ENCODE results near the gene KISS1R.

The KISS1R gene

GRCh38 chr19:871446-872265 lies 45.5 kb upstream of the KISS1R start:
- H3K4me3 ChIP-seq (ENCODE audit: low read length): no peak overlapping the region
- DNase-seq (ENCODE audit: low read depth): no peak
- TF ChIP-seq, protein P1, sequence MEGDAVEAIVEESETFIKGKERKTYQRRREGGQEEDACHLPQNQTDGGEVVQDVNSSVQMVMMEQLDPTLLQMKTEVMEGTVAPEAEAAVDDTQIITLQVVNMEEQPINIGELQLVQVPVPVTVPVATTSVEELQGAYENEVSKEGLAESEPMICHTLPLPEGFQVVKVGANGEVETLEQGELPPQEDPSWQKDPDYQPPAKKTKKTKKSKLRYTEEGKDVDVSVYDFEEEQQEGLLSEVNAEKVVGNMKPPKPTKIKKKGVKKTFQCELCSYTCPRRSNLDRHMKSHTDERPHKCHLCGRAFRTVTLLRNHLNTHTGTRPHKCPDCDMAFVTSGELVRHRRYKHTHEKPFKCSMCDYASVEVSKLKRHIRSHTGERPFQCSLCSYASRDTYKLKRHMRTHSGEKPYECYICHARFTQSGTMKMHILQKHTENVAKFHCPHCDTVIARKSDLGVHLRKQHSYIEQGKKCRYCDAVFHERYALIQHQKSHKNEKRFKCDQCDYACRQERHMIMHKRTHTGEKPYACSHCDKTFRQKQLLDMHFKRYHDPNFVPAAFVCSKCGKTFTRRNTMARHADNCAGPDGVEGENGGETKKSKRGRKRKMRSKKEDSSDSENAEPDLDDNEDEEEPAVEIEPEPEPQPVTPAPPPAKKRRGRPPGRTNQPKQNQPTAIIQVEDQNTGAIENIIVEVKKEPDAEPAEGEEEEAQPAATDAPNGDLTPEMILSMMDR (IDR thresholded peaks at IDR 0.05; ENCODE audit: insufficient read depth, low read depth, low read length, missing control alignments): no peak

DNA sequence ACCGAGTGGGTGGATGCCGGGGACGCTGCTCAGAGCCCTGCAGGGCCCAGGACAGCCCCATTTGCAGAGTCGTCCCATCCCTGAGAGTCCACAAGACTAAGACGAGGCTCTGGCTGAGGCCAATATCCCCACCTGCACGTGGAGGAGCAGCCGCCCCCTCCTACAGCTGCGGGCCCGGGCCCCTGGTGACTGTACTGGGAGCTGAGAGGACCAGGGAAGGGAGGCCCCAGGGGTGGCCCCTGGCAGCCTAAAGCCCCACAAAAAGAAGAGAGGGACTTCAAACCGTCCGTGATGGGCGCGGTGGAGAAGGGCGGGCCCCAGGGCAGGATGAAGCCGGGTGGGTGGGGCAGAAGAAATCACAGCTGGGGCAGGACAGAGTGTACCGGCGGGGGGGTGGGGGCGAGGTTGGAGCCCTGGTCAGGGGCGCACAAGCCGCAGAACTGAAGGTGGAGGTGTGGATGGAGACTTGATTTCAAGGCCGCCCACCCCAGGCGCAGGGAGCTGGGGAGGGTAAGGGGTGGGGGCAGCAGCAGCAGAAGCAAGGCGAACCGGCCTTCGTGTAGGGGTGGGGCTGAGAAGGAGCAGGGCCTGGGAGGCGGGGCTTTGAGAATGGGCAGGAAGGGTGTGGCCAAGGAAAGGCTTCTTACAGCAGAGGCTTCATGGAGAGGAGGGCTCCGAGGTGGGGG lies 44.7 kb upstream of the KISS1R start:
- DNase-seq (ENCODE audit: low read depth): peak; percentile 75
- H3K4me3 ChIP-seq (ENCODE audit: low read length): no peak overlapping the region
- TF ChIP-seq, protein P1 (IDR thresholded peaks at IDR 0.05; ENCODE audit: insufficient read depth, low read depth, low read length, missing control alignments): no peak

GRCh38 chr19:873084-873483 lies 44.0 kb upstream of the KISS1R start:
- peak; percentile 43 for DNase-seq (ENCODE audit: low read depth)
- TF ChIP-seq, protein P1 (IDR thresholded peaks at IDR 0.05; ENCODE audit: insufficient read depth, low read depth, low read length, missing control alignments): no peak
- no peak overlapping the region for H3K4me3 ChIP-seq (ENCODE audit: low read length)

DNA sequence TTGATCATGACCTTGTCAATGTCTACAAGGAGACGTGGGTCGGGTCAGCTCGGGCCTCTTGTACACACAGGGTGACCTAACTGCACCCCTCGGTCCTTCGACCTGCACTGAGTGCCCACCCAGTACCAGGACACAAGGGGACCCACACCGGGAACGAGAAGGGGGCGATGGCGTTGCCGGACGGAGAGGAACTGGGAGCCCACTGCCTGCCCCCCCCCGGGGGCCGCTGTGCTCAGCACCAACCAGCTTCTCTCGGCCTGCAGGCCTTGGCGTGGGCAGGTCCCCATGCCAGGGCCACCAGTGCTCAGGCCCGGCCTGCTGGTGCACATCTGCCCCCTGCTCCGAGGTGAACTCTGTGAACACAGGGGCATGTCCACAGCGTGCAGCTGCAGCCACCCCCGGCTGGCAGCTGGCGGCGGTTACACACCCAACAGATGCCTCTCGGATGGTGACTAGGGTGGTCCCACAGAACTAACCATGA lies 43.5 kb upstream of the KISS1R start:
- TF ChIP-seq, protein P1 (IDR thresholded peaks at IDR 0.05; ENCODE audit: insufficient read depth, low read depth, low read length, missing control alignments): no peak
- H3K4me3 ChIP-seq (ENCODE audit: low read length): no peak overlapping the region
- no peak for DNase-seq (ENCODE audit: low read depth)

- no peak for DNase-seq (ENCODE audit: low read depth)
- TF ChIP-seq, protein P1 (IDR thresholded peaks at IDR 0.05; ENCODE audit: insufficient read depth, low read depth, low read length, missing control alignments): no peak
- no peak overlapping the region for H3K4me3 ChIP-seq (ENCODE audit: low read length)
Measured at GRCh38 chr19:875265-875879, 41.8 kb upstream of the KISS1R start.

- TF ChIP-seq, protein P1 (IDR thresholded peaks at IDR 0.05; ENCODE audit: insufficient read depth, low read depth, low read length, missing control alignments): no peak
- no peak for DNase-seq (ENCODE audit: low read depth)
- H3K4me3 ChIP-seq (ENCODE audit: low read length): no peak overlapping the region
Measured at GRCh38 chr19:876089-876488, 41.0 kb upstream of the KISS1R start.

Data from epithelial cell of esophagus (primary cell).